Measurements from ENCODE around the gene DLGAP1.

DLGAP1 gene

GRCh38 chr18:3689986-3690763, 764.9 kb downstream of the DLGAP1 start:
- no peak for DNase-seq (ENCODE audit: low read depth)

- no peak for DNase-seq (ENCODE audit: low read depth)
Measured at GRCh38 chr18:3689091-3689490, 766.0 kb downstream of the DLGAP1 start.

DNA sequence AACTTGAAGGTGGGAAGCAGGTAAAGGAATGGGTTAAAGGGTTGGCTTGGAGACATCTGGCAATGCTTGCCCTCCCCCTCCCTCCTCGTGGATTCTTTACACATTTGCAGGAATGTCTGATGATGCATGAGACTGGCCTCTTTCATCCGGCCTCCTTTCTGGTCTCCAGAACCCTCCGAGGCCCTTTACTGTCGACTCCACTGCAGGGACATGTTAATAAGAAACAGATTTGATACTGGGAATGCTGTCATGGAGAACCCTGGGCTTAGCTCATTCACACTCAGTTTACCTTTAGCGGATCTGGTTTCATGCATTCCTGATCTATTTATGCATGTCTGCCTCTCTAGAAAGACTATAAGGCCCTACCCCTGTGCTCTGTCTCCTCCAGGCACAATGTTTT, 766.4 kb downstream of the DLGAP1 start:
- DNase-seq (ENCODE audit: low read depth) = peak; percentile 89

DNA sequence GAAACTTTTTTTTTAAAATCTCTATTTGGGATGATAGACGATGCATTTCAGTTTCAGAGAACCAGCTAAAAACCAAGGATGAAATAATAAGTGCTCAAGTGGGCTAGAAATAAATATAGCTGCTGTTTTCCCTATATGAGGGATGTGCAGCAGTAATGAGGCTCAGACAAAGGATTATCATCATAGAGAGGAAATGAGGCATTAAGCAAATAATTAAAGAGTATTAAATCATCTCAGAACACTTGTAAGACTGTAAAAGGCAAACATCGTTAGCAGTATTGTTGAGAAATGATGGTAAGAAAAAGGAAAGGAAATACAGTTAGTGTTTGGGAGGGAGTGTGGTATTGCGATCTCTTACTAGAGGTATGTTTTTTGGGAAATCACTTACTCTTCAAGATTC, 771.6 kb downstream of the DLGAP1 start:
- DNase-seq (ENCODE audit: low read depth) = no peak

DNA sequence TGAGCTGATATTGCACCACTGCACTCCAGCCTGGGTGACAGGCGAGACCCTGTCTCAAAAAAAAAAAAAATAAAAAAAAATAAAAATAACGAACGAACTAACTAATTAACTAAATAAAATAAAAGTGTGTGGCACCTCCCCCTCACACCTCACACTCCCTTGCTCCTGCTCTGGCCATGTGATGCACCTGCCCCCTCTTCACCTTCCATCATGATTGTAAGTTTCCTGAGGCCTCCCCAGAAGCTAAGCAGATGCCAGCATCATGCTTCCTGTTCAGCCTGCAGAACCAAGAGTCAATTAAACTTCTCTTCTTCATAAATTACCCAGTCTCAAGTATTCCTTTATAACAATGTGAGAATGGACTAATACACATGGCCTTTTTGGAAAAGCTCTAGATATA, 773.0 kb downstream of the DLGAP1 start:
- no peak for DNase-seq (ENCODE audit: low read depth)

DNA sequence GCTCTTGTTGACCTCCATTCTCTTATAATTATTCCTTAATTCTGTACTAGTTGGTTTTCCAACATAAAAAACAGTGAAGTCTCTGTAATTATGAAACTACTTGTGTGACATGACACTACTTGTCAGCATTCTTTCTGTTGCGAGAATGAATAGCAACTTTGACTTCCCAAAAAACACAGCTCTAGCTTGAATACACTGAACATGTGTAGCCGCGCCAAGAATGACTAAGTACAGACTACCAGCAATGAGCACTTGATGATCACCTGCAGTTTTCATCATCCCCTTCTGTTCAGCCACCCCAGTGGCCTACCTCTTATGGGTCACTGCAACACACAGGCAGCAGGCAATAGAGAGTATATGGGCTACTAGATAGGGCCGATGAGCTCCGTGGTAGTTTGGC, 775.9 kb downstream of the DLGAP1 start:
- no peak for DNase-seq (ENCODE audit: low read depth)

DNA sequence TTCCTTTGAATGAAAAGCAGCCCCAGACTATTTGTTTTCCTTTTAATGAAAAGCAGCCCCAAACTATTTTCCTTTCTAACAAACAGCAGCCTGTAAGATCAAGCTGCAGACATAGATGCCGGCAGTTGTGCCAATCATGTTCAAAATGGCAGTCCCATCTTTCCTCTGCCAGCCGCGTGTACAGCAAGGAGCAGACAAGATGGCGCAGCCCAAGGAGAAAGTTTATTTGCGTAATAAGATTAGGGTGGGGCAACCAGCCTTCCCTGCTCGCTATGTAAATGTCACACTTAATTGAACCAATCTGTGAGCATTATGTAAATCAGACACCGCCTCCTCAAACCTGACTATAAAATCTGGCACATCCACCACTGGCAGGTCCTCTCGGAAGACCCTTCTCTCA, 779.1 kb downstream of the DLGAP1 start:
- no peak for DNase-seq (ENCODE audit: low read depth)

- no peak for DNase-seq (ENCODE audit: low read depth)
Measured at GRCh38 chr18:3675446-3675845, 779.7 kb downstream of the DLGAP1 start.

DNA sequence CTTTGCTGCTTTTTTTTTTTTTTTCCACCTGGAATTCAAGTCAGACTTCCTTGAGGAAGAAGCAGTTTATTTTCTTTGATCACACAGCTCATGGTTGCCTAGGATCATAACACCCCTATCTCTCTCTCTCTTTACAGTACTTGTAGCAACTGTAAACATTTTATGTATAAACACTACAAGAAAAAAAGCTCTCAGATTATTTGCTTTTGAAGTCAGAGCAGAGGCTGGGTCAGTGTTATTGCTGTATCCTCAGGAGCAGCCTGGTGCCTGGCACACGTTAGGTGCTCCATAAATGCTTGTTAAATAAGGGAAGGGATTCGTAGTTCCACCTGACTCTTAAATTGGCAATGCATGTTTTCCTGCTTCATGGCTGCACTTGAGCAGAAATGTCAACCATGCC, 783.9 kb downstream of the DLGAP1 start:
- no peak for DNase-seq (ENCODE audit: low read depth)

GRCh38 chr18:3669376-3669775, 785.7 kb downstream of the DLGAP1 start:
- no peak for DNase-seq (ENCODE audit: low read depth)

DNA sequence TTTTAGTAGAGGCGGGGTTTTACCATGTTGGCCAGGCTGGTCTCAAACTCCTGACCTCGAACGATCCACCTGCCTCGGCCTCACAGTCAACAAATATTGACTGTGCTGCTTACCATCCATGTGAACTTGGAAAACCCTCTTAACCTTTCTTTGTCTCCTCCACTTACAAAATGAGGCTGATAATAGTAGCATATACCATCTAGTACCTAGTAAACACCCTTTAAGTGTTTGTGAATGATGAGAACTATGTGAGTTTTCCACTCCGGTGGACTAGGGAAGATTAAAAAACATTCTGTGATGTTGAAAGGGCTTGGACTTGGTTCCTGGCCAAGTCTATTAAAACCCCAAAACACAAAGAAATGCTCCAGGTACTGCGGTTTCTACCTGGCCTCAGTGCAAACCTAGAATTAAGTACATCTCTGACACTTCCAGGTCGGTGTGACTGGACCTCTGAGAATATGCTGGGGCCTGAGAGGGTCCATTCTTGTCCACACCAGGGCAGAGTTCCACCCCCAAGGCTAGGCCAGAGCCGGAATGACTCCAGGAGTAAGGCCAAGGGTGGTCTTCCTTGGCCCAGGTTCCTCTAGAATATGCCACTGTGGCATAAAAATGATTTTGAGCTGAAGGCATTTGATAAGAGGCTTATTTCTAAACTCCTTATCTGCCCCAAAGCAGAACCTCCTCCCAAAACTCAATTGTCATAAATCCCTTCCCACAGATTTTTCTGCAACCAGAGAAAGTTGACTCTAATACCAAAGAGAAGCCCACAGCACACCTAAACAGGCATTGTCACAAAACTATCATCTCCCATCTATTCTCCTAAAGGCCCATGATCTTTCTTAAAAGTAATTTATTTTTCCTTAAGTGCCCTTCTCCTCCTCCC, 787.6 kb downstream of the DLGAP1 start:
- DNase-seq (ENCODE audit: low read depth) = no peak

DNA sequence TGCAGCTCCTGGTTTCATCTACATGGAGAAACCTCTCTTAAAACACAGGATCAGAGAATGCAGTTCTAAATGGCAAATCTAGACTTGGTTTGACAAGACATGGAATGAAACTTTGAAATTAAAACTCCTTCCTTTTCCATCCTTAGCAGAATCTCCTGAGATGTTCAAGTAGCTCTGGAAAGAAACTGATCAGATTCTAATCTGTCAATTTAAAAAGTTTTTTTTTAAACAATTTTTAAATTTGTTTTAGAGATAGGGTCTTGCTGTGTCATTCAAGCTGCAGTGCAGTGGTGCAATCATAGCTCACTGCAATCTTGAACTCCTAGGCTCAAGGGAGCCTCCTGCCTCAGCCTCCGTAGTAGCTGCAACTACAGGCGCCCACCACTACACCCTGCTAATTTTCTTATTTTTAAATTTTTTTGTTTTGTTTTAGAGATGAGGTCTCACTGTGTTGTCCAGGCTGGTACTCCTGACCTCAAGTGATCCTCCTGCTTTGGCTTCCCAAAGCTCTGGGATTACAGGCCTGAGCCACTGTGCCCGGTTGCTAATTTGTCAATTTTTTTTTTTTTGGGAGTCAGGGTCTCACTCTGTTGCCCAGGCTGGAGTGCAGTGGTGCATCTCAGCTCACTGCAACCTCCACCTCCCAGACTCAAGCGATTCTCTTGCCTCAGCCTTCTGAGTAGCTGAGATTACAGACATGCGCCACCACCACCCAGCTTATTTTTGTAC, 788.4 kb downstream of the DLGAP1 start:
- DNase-seq (ENCODE audit: low read depth) = no peak

- peak; percentile 36 for DNase-seq (ENCODE audit: low read depth)
Measured at GRCh38 chr18:3665780-3666525, 789.2 kb downstream of the DLGAP1 start.

- no peak for DNase-seq (ENCODE audit: low read depth)
Measured at GRCh38 chr18:3665204-3665603, 789.9 kb downstream of the DLGAP1 start.

- no peak for DNase-seq (ENCODE audit: low read depth)
Measured at GRCh38 chr18:3664563-3665178, 790.4 kb downstream of the DLGAP1 start.

- no peak for DNase-seq (ENCODE audit: low read depth)
Measured at GRCh38 chr18:3663870-3664512, 791.1 kb downstream of the DLGAP1 start.

DNA sequence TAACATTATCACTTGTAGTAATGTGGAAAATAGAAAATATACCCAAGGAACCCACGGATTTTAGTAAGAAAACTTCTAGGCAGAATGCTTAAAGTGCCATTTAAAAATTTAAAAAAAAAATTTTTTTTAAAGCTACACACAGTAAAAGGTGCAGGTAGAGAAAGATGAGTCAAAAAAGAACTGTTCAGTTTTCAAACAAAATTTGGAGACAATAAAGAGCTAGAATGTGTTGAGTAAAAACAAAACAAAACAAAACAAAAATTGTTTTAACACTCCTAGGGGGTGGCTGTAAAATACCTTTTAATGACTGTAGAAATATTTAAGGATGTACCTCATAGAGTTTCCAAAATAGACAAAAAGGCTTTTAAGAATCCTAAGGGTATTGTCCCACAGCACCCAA, 793.1 kb downstream of the DLGAP1 start:
- no peak for DNase-seq (ENCODE audit: low read depth)

DNA sequence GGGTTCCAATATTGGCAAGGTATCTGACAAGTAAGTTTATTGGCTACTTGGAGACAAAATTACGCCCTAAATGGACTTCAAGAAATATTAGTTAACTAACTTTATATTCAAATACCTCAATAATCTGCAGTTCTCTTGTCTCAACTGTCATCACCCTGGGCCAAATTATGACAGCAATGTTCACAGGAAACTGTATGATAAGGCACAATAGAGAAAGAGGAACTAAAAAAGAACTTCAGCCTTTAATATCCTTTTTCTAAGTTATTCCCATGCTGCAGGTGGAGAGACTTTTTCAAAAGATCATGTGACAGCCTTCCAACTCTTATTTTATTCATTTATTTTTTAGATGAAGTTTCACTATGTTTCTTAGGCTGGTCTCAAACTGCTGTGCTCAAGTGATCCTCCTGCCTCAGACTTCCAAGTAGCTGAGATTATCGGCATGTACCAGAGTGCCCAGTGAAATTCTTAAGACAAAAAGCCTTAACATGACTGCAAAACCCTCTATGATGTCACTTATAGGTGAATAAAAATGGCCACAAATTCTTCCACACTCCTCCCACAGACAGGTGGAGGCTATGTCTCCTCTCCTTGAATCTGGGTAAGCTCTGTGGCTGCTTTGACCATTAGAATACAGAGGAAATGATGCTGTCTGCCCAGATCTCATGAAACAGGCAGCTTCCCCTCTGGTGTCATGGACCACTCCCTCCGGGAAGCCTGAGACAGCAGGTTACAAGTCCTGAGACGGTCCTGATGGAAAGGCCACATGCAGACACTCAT, 794.2 kb downstream of the DLGAP1 start:
- no peak for DNase-seq (ENCODE audit: low read depth)

GRCh38 chr18:3658529-3658928, 796.6 kb downstream of the DLGAP1 start:
- no peak for DNase-seq (ENCODE audit: low read depth)
